WI38 (cell line): ENCODE data around the gene FGF8.

Source experiments
- H3K4me3 ChIP-seq: 2 replicates; pipeline ENCODE4 v1.5.1; 2011; ENCODE audit warnings: low read depth, mild to moderate bottlenecking, control low read depth, low read length
- CTCF ChIP-seq: IDR thresholded peaks from 2 replicates; pipeline ENCODE4 v1.5.1; 2012; ENCODE audit warnings: low read depth, mild to moderate bottlenecking, control low read depth, low read length

Gene FGF8, protein sequence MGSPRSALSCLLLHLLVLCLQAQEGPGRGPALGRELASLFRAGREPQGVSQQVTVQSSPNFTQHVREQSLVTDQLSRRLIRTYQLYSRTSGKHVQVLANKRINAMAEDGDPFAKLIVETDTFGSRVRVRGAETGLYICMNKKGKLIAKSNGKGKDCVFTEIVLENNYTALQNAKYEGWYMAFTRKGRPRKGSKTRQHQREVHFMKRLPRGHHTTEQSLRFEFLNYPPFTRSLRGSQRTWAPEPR

DNA sequence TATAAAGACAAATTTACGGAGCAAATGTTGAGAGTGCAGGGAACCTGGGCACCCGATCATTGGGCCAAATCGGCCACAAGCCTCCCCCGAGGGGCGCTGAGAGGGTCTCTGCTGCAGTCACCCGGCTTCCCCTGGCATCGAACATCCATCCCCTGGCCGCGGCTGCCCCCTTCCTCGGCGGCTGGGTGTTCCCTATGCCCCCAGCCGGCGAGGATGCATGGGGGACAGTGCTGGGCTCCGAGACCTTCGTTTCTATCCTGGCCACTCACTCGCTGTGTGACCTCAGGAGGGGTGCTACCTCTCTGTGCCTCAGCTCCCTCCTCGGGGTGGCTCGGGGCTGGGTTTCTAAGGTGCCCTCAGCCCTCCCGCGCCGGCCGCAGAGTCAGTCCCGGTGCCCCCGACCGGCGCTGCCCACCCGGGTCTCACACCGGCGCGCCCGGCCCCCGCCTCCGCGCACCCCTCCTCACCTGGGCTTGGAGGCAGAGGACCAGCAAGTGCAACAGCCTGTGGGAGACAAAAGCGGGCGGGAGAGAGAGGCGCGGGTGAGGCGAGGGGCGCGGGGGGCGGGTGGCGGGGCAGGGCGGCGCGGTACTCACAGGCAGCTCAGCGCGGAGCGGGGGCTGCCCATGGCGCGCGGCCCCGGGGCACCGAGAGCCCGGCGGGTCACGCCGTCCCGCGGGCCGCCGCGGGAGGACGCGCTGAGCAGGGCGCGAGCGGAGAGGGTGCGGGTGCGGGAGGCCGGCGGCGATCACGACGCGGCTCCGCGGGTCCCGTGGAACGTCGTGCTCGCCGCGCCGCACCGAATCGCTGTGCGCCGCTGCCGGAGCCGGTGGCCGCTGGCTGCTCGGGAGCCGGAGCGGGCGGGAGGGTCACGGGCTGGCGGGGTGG lies at the start of gene FGF8:
Gene FGF8, minus strand, starts transcription at position 842 of the 888 bp plus-strand sequence. Its CDS starts 214 bp downstream, at position 628.
- no peak within 1 kb of the TSS for H3K4me3 ChIP-seq
- TF ChIP-seq CTCF = no peak

DNA sequence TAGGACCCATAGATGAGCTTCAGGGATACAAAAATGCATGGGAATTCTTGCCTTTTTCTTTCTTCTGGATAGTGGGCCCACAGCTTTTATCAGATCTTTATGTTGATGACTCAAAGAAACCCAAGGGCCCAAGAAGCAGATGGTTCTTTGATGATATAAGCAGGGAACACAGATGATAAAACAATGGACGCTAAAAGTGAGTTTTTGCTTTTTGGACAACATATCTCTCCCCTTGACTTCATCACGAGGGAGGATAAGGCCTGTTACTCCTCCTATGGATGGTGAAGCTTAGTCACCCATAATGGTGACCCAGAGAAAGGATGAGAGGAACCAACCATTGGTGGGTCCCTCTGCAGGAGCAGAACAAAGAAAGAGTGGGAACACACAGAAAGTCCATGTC lies 48.8 kb upstream of the FGF8 start:
- no peak for TF ChIP-seq CTCF

DNA sequence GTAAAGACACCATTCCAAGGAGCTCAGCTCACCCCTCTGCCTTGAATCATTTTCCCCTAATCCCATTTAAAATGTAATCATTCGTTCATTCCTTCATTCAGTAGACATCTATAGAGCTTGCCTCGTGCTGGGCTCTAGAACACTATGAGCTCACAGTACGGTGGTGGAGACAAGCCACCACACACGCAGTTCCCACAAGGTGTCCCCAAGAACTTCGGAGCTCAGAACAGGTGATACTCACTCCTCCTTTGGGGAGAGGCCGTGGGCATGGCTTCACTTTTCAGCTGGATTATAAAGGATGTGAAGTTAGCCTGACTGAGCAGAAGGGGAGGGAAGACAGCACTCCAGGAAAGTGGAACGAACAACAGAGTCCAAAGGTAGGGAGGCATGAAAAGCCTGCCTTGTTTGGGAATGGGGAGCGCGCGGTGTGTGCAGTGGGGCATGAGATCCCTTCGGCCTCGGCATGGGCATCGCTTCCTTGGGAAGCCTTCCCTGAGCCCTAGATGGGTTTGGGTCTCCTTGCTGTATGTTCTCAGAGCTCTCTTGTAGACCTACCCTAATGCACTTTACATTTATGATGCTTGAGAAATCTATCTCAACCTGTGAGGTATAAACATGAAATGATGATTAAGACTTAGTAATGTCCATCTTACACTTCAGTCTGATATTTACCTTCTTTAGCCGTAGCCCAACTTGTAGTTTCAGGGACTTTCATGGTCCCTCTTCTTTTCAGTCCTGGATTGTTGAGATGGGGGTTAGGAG lies 43.1 kb upstream of the FGF8 start:
- no peak for TF ChIP-seq CTCF
- peak overlapping the region; percentile 49 for H3K4me3 ChIP-seq

More for the DNA sequence above, 48.8 kb upstream of the FGF8 start:
- H3K4me3 ChIP-seq = no peak overlapping the region

DNA sequence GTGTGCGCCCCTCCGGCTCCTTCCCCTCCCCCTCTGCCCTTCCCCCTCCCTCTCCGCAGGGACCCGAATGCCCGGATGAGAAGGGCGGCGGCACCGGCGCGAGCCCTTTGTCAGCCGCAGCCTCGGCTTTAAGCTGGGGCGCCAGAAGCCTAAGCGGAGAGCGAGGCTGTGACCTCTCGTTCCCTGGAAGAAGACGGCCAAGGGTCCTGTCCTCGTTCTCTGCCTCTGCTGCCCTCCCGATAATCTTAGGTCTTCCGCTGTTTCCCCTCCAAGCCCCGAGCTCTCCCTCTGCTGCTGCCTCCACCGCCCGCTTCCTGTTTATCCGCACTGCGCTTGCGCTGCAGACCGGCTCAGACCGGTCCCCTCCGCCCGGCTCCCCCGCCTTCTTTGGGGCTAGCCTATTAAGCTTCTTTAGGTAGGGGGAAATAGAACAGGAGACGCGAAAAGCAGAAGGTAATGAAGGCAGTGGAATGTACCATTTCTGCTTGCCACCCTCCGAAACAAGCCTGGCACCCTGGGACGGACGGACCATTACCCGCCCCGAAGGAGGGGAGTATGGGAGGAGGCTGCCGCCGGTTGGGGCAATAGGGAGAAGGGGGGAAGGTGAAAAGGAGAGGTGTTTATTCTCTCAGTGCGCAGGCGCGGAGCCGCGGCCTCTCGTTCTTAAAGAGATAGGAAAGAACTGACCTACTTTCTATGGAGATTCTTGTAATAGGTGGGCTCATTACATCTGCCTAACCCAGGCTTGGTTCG lies 42.4 kb upstream of the FGF8 start, which contains the start of gene OGA:
Gene OGA, minus strand, starts transcription at position 326 of the 753 bp plus-strand sequence. CDS start 422 bp downstream, outside the sequence.
- H3K4me3 ChIP-seq = peak within 1 kb of the TSS; percentile 99
- no peak for TF ChIP-seq CTCF

DNA sequence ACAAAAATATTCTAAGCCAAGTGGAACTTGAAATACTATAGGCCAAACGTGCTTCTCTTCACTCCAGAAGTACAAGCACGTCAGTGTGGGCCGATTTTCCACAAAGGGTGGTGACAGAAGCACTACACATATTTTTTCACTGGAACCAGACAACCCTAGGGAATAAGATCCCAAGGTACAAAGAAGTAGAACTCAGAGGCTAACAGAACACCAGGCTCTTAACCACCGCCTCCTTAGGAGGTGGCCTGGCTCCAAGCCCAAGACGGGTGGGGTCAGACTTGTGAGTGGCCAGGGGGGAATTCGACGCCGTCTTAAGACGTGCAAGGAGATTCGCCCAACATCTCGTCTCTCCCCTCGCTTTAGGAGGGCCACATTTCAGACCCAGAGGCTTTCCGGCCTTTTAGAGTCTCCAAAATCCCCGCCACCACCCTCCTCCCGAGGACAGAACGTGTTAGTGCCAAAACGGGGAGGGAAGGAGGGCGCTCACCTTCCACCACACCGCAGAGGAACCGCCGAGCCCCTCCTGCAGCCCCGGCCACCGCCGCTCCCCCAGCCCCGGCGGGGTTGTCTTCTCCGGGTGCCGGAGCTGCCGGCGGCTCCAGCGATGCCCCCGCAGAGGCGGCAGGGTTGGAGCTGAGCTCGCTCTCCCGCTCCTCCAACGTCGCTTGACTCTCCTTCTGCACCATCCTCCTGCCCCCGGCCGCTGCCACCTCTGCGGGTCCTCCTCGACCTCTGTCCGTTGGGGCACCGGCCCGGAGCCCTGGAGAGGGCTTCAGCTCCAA lies 41.6 kb upstream of the FGF8 start:
- H3K4me3 ChIP-seq = peak overlapping the region; percentile 99
- TF ChIP-seq CTCF = no peak

DNA sequence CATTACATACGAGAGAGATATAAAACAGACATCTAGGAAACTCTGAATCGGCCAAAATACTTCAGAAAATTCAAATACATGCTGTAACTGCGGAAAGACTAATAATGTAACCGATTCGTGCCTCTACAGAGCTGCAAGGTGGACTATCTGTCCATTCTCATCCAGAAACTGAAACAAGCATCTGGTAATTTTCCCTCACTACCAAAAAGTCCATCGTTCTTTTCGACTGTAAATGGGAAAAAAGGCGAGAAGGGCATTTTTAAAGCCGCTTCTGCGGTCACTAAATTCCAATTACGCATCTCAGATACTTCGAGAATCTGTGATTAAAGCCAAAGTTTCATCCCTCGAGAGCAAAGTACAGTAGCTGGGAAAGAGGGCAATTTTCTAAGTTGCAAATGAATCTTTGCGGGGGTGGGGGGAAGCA lies 41.0 kb upstream of the FGF8 start:
- no peak for TF ChIP-seq CTCF
- H3K4me3 ChIP-seq = peak overlapping the region; percentile 99
